H1 (cell line): Measurements from ENCODE around the gene DCTPP1. TPM values are rescaled to one million over a fixed set of nuclear protein-coding genes. Genes with fewer than 3 reads are reported as not detected.

ENCODE experiments used
- CTCF ChIA-PET: fragments of 300-600 bp; sonication (Branson Sonifier 250); formaldehyde crosslinking; loops from one replicate; lab custom pipeline; 2021; ENCODE audit not compliant: partially characterized antibody; lab: Charles Lee
- POLR2A ChIA-PET: fragments of 300-600 bp; sonication (Branson Sonifier 250); formaldehyde crosslinking; loops from one replicate; lab custom pipeline; 2021; ENCODE audit warnings: inconsistent platforms; ENCODE audit not compliant: partially characterized antibody; lab: Charles Lee
- DNase-seq, 2 experiments: peaks; one replicate each; pipeline versions ENCODE4 v3.0.0 to v3.0.0-alpha.2; 2010 to 2022; ENCODE audit warnings: low spot score in 2 of 2, low read depth in 1 of 2, mixed read lengths in 1 of 2
- FAIRE-seq: peaks from 2 replicates; lab custom pipeline; 2011; peaks lifted over from hg19 to GRCh38; lab: Jason Lieb, UNC
- H2AFZ ChIP-seq: 2 replicates; pipeline ENCODE4 v1.8.1; 2012; ENCODE audit warnings: low read length, inconsistent platforms
- H2AK5ac ChIP-seq: 2 replicates; pipeline ENCODE4 v1.6.1; 2013; ENCODE audit warnings: low read depth, low read length
- H2BK120ac ChIP-seq: replicated peaks from 2 replicates; pipeline ENCODE3; 2013; ENCODE audit warnings: low read depth, low read length, inconsistent platforms
- H2BK12ac ChIP-seq: 2 replicates; pipeline ENCODE4 v1.6.1; 2013; ENCODE audit warnings: low read depth, low read length
- H2BK15ac ChIP-seq: 2 replicates; pipeline ENCODE4 v1.6.1; 2013; ENCODE audit warnings: low read length
- H2BK20ac ChIP-seq: 2 replicates; pipeline ENCODE4 v1.6.1; 2013; ENCODE audit warnings: low read length
- H2BK5ac ChIP-seq: 2 replicates; pipeline ENCODE4 v1.6.1; 2013; ENCODE audit warnings: low read depth, low read length
- H3K14ac ChIP-seq: 2 replicates; pipeline ENCODE4 v1.6.1; 2013; ENCODE audit warnings: inconsistent platforms; ENCODE audit not compliant: insufficient read length
- H3K18ac ChIP-seq: 2 replicates; pipeline ENCODE4 v1.6.1; 2013; ENCODE audit warnings: low read length; ENCODE audit errors: extremely low read depth
- H3K23ac ChIP-seq: 2 replicates; pipeline ENCODE4 v1.6.1; 2013; ENCODE audit warnings: inconsistent platforms; ENCODE audit not compliant: insufficient read length
- H3K23me2 ChIP-seq: 2 replicates; pipeline ENCODE4 v1.6.1; 2013; ENCODE audit warnings: low read depth, low read length
- H3K27ac ChIP-seq: 2 replicates; pipeline ENCODE4 v1.6.1; 2011; ENCODE audit warnings: low read depth, low read length, inconsistent platforms
- H3K27me3 ChIP-seq, 4 experiments: replicated peaks in 1 of 4; 1 replicate in 1 of 4; 2 replicates in 3 of 4; pipeline versions ENCODE4 v1.6.1 to v1.8.1; 2011 to 2013; ENCODE audit warnings: low read length in 3 of 4, mild to moderate bottlenecking in 3 of 4, inconsistent platforms in 2 of 4, mixed read lengths in 2 of 4, moderate library complexity in 1 of 4; ENCODE audit not compliant: control insufficient read depth in 3 of 4, insufficient read depth in 3 of 4; ENCODE audit errors: extremely low read depth in 1 of 4
- H3K36me3 ChIP-seq, 4 experiments: 2 replicates each; pipeline versions ENCODE4 v1.6.1 to v1.8.1; 2011 to 2013; ENCODE audit warnings: mild to moderate bottlenecking in 4 of 4, low read length in 3 of 4, moderate library complexity in 2 of 4, control low read depth in 1 of 4, inconsistent platforms in 1 of 4; ENCODE audit not compliant: insufficient read depth in 4 of 4, control insufficient read depth in 2 of 4
- H3K4ac ChIP-seq: replicated peaks from 2 replicates; pipeline ENCODE3; 2013; ENCODE audit warnings: low read length, low read depth, mixed read lengths, inconsistent platforms; ENCODE audit not compliant: insufficient read length
- H3K4me1 ChIP-seq, 4 experiments: replicated peaks in 1 of 4; 1 replicate in 1 of 4; 2 replicates in 3 of 4; pipeline versions ENCODE4 v1.6.1 to v1.8.1; 2011 to 2013; ENCODE audit warnings: low read length in 3 of 4, inconsistent platforms in 2 of 4, mixed read lengths in 1 of 4; ENCODE audit not compliant: insufficient read depth in 4 of 4, control insufficient read depth in 3 of 4
- H3K4me2 ChIP-seq, 2 experiments: 2 replicates each; pipeline versions ENCODE4 v1.6.1 to v1.8.1; 2011 to 2013; ENCODE audit warnings: low read depth in 2 of 2, low read length in 2 of 2, control low read depth in 1 of 2, inconsistent platforms in 1 of 2, mild to moderate bottlenecking in 1 of 2; ENCODE audit not compliant: insufficient read depth in 1 of 2
- H3K4me3 ChIP-seq, 4 experiments: fragments of 200-600, 300-600 bp in 1 of 4; sonication (generic), shearing (Covaris generic), sonication (Bioruptor Twin) in 1 of 4; 2 replicates each; pipeline versions ENCODE4 v1.5.1 to v1.8.1; 2011 to 2016; ENCODE audit warnings: low read length in 4 of 4, low read depth in 3 of 4, control low read depth in 2 of 4, inconsistent platforms in 2 of 4, mild to moderate bottlenecking in 2 of 4, mixed read lengths in 1 of 4, moderate library complexity in 1 of 4; ENCODE audit not compliant: insufficient read depth in 2 of 4; ENCODE audit errors: extremely low read depth in 1 of 4
- H3K56ac ChIP-seq: replicated peaks from 2 replicates; pipeline ENCODE3; 2013; ENCODE audit warnings: low read depth, mild to moderate bottlenecking, mixed read lengths, low read length, inconsistent platforms; ENCODE audit not compliant: insufficient read length
- H3K79me1 ChIP-seq: 2 replicates; pipeline ENCODE4 v1.6.1; 2013; ENCODE audit warnings: low read depth, low read length, control low read depth
- H3K79me2 ChIP-seq, 2 experiments: 2 replicates each; pipeline versions ENCODE4 v1.6.1 to v1.8.1; 2012 to 2013; ENCODE audit warnings: low read length in 2 of 2, mild to moderate bottlenecking in 2 of 2, inconsistent platforms in 1 of 2; ENCODE audit not compliant: insufficient read depth in 2 of 2, control insufficient read depth in 1 of 2
- H3K9ac ChIP-seq, 4 experiments: replicated peaks in 1 of 4; 1 replicate in 1 of 4; 2 replicates in 3 of 4; pipeline versions ENCODE4 v1.6.1 to v1.8.1; 2011 to 2013; ENCODE audit warnings: low read depth in 3 of 4, low read length in 3 of 4, control low read depth in 2 of 4, mild to moderate bottlenecking in 2 of 4, moderate library complexity in 2 of 4, inconsistent platforms in 1 of 4; ENCODE audit errors: extremely low read depth in 1 of 4
- H3K9me3 ChIP-seq, 2 experiments: 2 replicates each; pipeline versions ENCODE4 v1.6.1 to v1.8.1; 2012 to 2013; ENCODE audit warnings: mild to moderate bottlenecking in 2 of 2, moderate library complexity in 2 of 2, control low read depth in 1 of 2, inconsistent platforms in 1 of 2, low read depth in 1 of 2, low read length in 1 of 2, mixed read lengths in 1 of 2; ENCODE audit not compliant: insufficient read depth in 2 of 2
- H4K20me1 ChIP-seq, 2 experiments: replicated peaks in 1 of 2; 2 replicates each; pipeline versions ENCODE3 to v1.8.1; 2011 to 2013; ENCODE audit warnings: inconsistent platforms in 2 of 2, low read length in 2 of 2, mild to moderate bottlenecking in 1 of 2; ENCODE audit not compliant: insufficient read depth in 2 of 2, control insufficient read depth in 1 of 2
- H4K5ac ChIP-seq: 2 replicates; pipeline ENCODE4 v1.6.1; 2013; ENCODE audit warnings: low read length, low read depth, mixed read lengths, inconsistent platforms; ENCODE audit not compliant: insufficient read length
- H4K8ac ChIP-seq: 2 replicates; pipeline ENCODE4 v1.8.0; 2013; ENCODE audit warnings: mild to moderate bottlenecking, moderate library complexity, low read length, inconsistent platforms; ENCODE audit not compliant: insufficient read depth; ENCODE audit errors: extremely low read depth
- H4K91ac ChIP-seq: replicated peaks from 2 replicates; pipeline ENCODE3; 2013; ENCODE audit warnings: low read length, mixed read lengths, inconsistent platforms; ENCODE audit not compliant: insufficient read length
- ATF2 ChIP-seq: IDR thresholded peaks from 2 replicates; pipeline ENCODE4 v1.6.1; 2012; ENCODE audit warnings: low read length, inconsistent platforms
- CBX5 ChIP-seq: fragments of 300-800, 300-1000 bp; sonication (generic); IDR thresholded peaks from 2 replicates; pipeline ENCODE4 v1.7.1; 2016; ENCODE audit warnings: antibody characterized with exemption, low read length, low read depth
- CEBPB ChIP-seq: IDR thresholded peaks from 2 replicates; pipeline ENCODE4 v1.6.1; 2012; ENCODE audit warnings: low read depth, low read length
- CTBP2 ChIP-seq: IDR thresholded peaks from 2 replicates; pipeline ENCODE4 v1.7.0; 2011; ENCODE audit warnings: borderline replicate concordance, mild to moderate bottlenecking, moderate library complexity, mixed read lengths, low read length; ENCODE audit not compliant: insufficient read depth, insufficient read length
- EP300 ChIP-seq, 2 experiments: IDR thresholded peaks; 1 replicate in 1 of 2; 2 replicates in 1 of 2; pipeline ENCODE4 v1.6.1; 2011 to 2012; ENCODE audit warnings: low read depth in 2 of 2, low read length in 2 of 2, mild to moderate bottlenecking in 2 of 2, borderline replicate concordance in 1 of 2, inconsistent platforms in 1 of 2, moderate library complexity in 1 of 2
- FOSL1 ChIP-seq: IDR thresholded peaks from 2 replicates; pipeline ENCODE4 v1.6.1; 2011; ENCODE audit warnings: mild to moderate bottlenecking, low read depth, low read length, moderate library complexity; ENCODE audit not compliant: insufficient read depth
- MAFK ChIP-seq: IDR thresholded peaks from 2 replicates; pipeline ENCODE4 v1.6.1; 2012; ENCODE audit warnings: low read depth, mild to moderate bottlenecking, improper control_type of control experiment, low read length
- POLR2A ChIP-seq, 2 experiments: IDR thresholded peaks; 1 replicate in 1 of 2; 2 replicates in 1 of 2; pipeline ENCODE4 v1.6.1; 2011; ENCODE audit warnings: low read depth in 2 of 2, low read length in 2 of 2, mild to moderate bottlenecking in 2 of 2; ENCODE audit errors: control extremely low read depth in 1 of 2
- RFX5 ChIP-seq: IDR thresholded peaks from 2 replicates; pipeline ENCODE4 v1.6.1; 2011; ENCODE audit warnings: low read depth, low read length, improper control_type of control experiment, borderline replicate concordance
- SIN3A ChIP-seq, 2 experiments: IDR thresholded peaks in 1 of 2; conservative IDR thresholded peaks in 1 of 2; 2 replicates each; pipeline ENCODE4 v1.6.1; 2011 to 2012; ENCODE audit warnings: low read length in 2 of 2, improper control_type of control experiment in 1 of 2, low read depth in 1 of 2, mild to moderate bottlenecking in 1 of 2
- SIRT6 ChIP-seq: IDR thresholded peaks from one replicate; pipeline ENCODE4 v1.7.1; 2012; ENCODE audit warnings: low read length, inconsistent platforms
- SP4 ChIP-seq: IDR thresholded peaks from 2 replicates; pipeline ENCODE4 v1.6.1; 2012; ENCODE audit warnings: low read length, inconsistent platforms
- SRF ChIP-seq: IDR thresholded peaks from 2 replicates; pipeline ENCODE4 v1.6.1; 2011; ENCODE audit warnings: mild to moderate bottlenecking, low read depth, low read length, moderate library complexity
- WGBS, 2 experiments: shearing (Covaris generic) in 1 of 2; methylation state at CpG; one replicate each; pipeline versions ENCODE4 v1.1.6 to v1.1.7; 2013 to 2015; ENCODE audit warnings: low lambda C conversion rate in 2 of 2, mixed read lengths in 2 of 2, inconsistent platforms in 1 of 2, low coverage in 1 of 2, missing lambda C conversion rate in 1 of 2; ENCODE audit not compliant: insufficient replicate concordance in 2 of 2, insufficient coverage in 1 of 2, insufficient read length in 1 of 2; ENCODE audit errors: extremely low coverage in 1 of 2, missing lambda C conversion rate in 1 of 2; 5-methylcytosine and 5-hydroxymethylcytosine counted together
- polyA plus RNA-seq, 7 experiments: library from polyadenylated mRNA; depleted of rRNA in 3 of 7; stranded (reverse) in 5 of 7; unstranded in 2 of 7; fragments of >200 nt in 5 of 7; fragments of 200-250 nt in 2 of 7; gene quantifications; 1 replicate in 5 of 7; 2 replicates in 1 of 7; 4 replicates in 1 of 7; pipeline versions ENCODE4 v1.2.1 to v1.2.3, GENCODE V29; 2011 to 2013; ENCODE audit warnings: missing spikeins in 2 of 7, mixed read lengths in 2 of 7
- total RNA-seq: library from RNA; stranded (reverse); fragmentation: NEBNext Ultra II Directional; extraction: Animal tissue kit (Norgen Biotek cat#: 25700); gene quantifications from 2 replicates; pipeline ENCODE4 v1.2.1, GENCODE V29; 2021

DCTPP1 gene
- total and polyA plus RNA-seq, 2 of the 8 experiments (the other 6 are each of a cell fraction or from before 2014, with no cell fraction given), result 94.5 to 103 TPM

- H2BK120ac ChIP-seq, result no peak overlapping the region
- CTCF ChIA-PET, result interaction anchor here (0.9 to 1.2 kb wide), 2 partner anchors 13 to 21 kb away, joined by 3 to 4 read pairs; no protein-coding TSS in a partner anchor
- no peak overlapping the region for H3K27ac ChIP-seq
- H2BK15ac ChIP-seq, result no peak overlapping the region
- TF ChIP-seq POLR2A (IDR thresholded peaks at IDR 0.05; ENCODE audit: control extremely low read depth in 1 of 2, low read depth in 2 of 2, low read length in 2 of 2), result no peak
- no peak for TF ChIP-seq RFX5
- no peak for TF ChIP-seq CBX5
- TF ChIP-seq EP300 (IDR thresholded peaks at IDR 0.05; ENCODE audit: borderline replicate concordance in 1 of 2, low read depth in 2 of 2, low read length in 2 of 2), result no peak
- TF ChIP-seq ATF2, result no peak
- no peak for TF ChIP-seq SP4
- TF ChIP-seq SIRT6, result no peak
- TF ChIP-seq SIN3A (conservative IDR thresholded peaks at IDR 0.05 in 1 of 2, IDR thresholded peaks at IDR 0.05 in 1 of 2; ENCODE audit: low read depth in 1 of 2, low read length in 2 of 2), result no peak
- no peak for TF ChIP-seq SRF
- no peak for TF ChIP-seq FOSL1
- no peak for TF ChIP-seq CEBPB
- TF ChIP-seq MAFK, result no peak
- no peak for TF ChIP-seq CTBP2
- TF ChIP-seq, all 59 proteins: peak for 0
- Histone ChIP-seq H2BK5ac (no peak overlapping the region), H4K8ac (no peak overlapping the region), H2BK12ac (no peak overlapping the region), H3K23ac (no peak overlapping the region), H3K4me3 (no peak overlapping the region), H3K18ac (no peak overlapping the region), H3K23me2 (no peaks in the 10 kb centered on the region), H4K5ac (no peak overlapping the region), H3K4me2 (no peak overlapping the region), H3K79me2 (no peaks in the 10 kb centered on the region), H2BK20ac (no peak overlapping the region), H3K36me3 (no peaks in the 10 kb centered on the region), H3K9me3 (no peaks in the 10 kb centered on the region), H4K20me1 (no peaks in the 10 kb centered on the region), H3K4ac (no peak overlapping the region), H3K14ac (no peak overlapping the region), H3K9ac (no peak overlapping the region), H3K27me3 (peaks cover 0 to 2% (median 0%) of the 10 kb centered on the region in 4 experiments; a peak in 1 of 7 replicates), H4K91ac (no peak overlapping the region), H2AK5ac (no peak overlapping the region), H3K56ac (no peak overlapping the region), H2AFZ (no peak overlapping the region), H3K4me1 (peaks cover 0 to 3% (median 0%) of the 10 kb centered on the region in 4 experiments; a peak in 1 of 7 replicates), H3K79me1 (no peaks in the 10 kb centered on the region)
- FAIRE-seq (no peak), DNase-seq (no peak)
- WGBS, 2 experiments, result 87% methylated on average over 3 of the region's 3 CpGs; no CpG with 5 or more reads in 1 of the 2 experiments
- POLR2A ChIA-PET, result interaction anchor here (1.3 kb wide), 1 partner anchor 13 kb away, joined by 3 read pairs; no protein-coding TSS in a partner anchor
Observed at GRCh38 chr16:30470170-30470512, 40.3 kb upstream of the DCTPP1 start.
